Fibroblast of peridontal ligament (primary cell): ENCODE measurements around the gene CBARP.

Experiments
- DNase-seq: peaks from one replicate; pipeline ENCODE4 v3.0.0-alpha.2; 2010; ENCODE audit errors: extremely low read depth

Gene CBARP

GRCh38 chr19:1226522-1227303 is 11.1 kb downstream of the CBARP start:
- no peak for DNase-seq

DNA sequence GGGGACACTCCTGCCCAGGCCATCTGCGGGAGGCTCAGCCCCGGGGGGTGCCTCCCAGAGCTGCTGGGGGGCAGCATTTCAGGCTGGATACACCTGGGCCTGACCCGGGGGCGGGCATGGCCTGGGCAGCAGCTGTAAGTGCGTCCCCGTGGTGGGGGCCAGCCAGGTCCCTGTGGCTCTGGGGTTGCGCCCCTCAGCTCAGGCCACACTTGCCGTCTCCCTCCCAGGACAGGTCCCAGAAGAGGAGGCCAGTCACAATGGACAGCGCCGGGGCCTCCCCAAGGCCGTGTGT is 11.6 kb downstream of the CBARP start:
- DNase-seq, result no peak

DNA sequence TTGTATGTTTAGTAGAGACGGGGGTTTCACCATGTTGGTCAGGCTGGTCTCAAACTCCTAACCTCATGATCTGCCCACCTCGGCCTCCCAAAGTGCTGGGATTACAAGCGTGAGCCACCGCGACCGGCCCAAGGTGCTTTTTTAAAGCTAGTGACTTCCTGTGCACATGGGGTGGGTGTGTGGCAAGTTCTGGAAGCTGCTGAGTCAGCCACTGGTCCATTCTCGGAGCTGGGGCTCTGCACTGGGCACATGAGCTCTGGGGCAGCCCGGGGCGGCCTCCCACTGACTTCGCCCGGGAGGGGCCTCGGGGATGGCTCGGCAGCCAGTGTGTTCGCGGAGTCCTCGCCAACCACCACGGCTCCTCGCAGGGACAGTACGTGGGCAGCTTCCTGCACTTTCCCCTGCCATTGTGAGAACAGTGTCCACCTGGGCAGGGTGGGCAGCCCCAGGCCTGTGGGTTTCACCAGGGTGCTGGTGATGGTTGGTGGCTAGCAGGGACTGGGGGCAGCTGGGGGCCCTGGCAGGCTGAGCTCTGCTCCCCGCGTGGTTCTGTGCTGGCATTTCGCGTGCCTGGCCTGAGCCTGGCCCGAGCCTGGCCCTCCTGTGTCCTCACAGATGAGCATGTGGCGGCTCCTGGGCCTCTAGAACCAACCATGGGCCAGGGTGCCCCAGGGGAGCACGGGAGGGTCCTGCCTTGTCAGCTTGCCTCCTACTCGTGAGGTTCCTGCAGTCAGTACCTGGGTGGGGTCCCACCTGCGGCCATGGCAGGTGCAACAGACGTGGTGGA is 12.2 kb downstream of the CBARP start:
- no peak for DNase-seq

DNA sequence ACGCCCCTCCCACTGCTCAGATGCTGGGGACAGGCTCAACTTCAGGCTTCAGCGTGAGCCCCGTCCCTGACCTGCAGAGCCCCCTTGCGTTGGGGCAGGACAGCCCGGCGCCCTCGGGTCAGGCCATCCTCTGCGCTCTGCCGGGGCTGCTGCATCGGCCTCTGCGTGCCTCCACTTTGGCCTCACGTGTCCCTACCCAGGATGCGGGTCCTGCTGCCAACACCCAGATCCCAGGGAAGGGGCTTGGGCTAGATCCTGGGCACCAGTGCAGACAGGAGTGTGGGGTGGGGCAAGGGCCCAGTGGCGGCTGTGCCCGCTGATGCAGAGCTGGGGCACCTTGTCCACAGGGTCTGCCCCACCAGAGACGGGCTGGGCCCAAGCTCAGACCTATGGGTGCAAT is 13.0 kb downstream of the CBARP start:
- DNase-seq, result no peak

- no peak for DNase-seq
Observed at GRCh38 chr19:1224047-1224825, 13.6 kb downstream of the CBARP start.

- peak; percentile 15 for DNase-seq
Observed at GRCh38 chr19:1223018-1223855, 14.6 kb downstream of the CBARP start.

GRCh38 chr19:1222394-1222793 is 15.4 kb downstream of the CBARP start:
- no peak for DNase-seq

- DNase-seq, result no peak
Observed at GRCh38 chr19:1221904-1222255, 15.9 kb downstream of the CBARP start.

DNA sequence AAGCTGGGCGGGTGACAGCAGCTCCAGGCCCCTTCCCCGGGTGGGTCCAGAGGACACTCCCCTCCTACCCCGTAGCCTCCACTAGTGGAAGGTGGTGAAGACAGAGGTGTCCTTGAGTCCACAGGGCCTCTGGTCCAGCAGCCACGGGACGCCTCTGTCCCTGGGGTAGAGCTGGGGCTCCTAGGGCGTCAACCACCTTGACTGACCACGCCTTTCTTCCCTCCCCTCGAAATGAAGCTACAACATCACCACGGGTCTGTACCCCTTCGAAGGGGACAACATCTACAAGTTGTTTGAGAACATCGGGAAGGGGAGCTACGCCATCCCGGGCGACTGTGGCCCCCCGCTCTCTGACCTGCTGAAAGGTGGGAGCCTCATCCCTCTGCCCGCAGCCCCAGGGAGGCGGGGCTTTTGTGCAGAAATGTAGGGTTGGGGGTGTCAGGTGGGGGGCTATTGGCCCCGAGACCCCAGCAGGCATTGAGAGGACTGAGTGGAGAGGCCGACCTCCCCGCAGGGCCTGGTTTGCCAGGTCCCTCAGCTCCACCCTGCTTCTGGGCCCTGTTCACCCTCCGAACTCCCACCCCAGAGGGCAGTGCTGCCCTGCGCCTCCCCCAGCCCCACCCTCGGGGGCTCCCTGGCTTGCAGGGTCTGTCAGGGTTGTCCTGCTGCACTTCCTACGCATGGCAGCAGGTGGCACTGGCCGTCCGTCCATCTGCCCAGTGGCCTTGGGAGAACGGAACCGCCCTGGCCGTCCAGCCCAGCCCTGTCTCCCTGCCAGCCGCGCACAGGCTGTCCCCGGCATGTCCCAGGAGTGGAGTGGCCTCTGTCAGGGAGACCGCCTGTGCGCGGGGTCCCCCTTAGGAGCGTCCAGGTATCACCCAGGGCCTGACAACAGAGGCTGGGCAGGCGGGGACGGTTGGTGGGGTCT is 16.6 kb downstream of the CBARP start:
- peak; percentile 33 for DNase-seq

DNA sequence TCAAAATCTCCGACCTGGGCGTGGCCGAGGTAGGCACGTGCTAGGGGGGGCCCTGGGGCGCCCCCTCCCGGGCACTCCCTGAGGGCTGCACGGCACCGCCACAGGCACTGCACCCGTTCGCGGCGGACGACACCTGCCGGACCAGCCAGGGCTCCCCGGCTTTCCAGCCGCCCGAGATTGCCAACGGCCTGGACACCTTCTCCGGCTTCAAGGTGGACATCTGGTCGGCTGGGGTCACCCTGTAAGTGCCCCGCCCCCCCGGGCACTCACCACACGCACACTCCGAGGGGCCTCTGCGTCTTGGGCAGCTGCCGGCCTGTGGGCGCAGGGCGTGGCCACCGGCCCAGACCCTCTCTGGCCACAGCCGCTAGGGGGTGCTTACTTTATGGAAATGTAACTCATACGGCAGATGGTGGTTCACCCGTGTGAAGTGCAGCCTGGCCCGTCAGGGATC is 17.3 kb downstream of the CBARP start:
- DNase-seq, result no peak

GRCh38 chr19:1219786-1220476 is 17.9 kb downstream of the CBARP start:
- DNase-seq, result no peak

DNA sequence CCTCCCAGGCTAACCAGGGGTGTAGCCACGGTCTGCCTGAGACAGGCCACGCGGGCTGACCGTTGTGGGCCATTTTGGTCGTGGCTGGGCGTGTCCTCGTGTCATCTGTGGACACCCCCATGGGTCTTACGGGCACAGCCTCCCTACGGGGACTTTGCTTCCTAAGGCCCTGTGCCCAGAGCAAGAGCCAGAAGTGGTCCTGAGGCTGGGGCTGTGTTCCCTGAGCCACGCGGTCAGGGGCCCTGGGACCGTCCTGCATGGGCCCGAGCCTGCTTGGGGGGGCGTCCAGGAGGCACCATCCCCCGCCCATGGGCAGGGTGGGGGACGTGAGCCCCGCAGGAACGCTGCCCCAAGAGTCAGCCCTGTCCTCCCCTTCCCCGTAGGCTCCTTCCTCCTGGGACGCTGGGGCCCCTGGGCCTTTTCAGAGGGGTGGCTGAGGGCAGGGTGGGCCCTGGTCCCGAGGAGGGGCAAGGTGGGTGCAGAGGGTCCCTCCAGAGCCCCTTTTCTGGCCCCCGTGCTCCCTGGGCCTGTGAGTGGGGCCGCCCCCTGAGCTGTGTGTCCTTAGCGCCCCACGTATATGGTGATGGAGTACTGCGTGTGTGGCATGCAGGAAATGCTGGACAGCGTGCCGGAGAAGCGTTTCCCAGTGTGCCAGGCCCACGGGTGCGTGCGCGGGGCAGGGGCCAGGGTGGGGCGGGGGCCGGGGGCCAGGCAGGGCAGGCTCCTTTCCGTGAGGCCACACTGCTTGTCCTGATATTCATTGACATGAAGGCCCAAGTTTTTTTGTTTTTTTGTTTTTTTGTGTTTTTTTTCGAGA is 18.8 kb downstream of the CBARP start:
- DNase-seq, result no peak

DNA sequence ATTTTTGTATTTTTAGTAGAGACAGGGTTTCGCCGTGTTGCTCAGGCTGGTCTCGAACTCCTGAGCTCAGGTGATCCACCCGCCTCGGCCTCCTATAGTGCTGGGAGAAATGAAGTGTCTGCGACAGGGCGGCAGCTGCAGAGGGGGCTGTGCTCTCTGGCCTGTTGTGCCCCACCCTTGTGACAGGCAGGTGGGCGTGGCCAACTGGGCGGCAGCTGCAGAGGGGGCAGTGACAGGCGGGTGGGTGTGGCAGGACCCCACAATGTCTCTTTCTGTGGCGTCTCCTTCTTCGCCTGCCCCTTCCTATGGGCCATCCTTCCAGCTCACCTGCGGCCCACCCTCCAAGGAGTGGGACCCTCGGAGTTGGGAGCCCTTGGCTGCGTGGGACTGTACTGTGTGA is 20.4 kb downstream of the CBARP start:
- no peak for DNase-seq

DNA sequence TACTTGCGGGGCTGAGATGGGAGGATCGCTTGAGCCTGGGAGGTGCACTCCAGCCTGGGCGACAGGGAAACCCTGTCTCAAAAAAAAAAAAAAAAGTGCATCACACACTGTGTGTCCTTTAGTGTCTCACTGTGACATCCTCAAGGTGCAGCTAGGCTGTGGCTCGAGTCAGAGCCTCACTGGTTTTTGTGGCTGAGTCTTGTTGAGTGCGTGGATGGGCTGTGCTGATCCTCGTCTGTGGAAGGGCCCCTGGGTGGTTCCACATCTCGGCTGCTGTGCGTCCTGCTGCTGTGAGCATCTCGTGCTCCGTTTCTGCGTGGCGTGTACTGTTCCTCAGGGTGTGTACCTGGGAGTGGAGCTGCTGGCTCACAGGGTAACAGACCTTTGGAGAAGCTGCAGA is 21.0 kb downstream of the CBARP start:
- DNase-seq, result no peak

DNA sequence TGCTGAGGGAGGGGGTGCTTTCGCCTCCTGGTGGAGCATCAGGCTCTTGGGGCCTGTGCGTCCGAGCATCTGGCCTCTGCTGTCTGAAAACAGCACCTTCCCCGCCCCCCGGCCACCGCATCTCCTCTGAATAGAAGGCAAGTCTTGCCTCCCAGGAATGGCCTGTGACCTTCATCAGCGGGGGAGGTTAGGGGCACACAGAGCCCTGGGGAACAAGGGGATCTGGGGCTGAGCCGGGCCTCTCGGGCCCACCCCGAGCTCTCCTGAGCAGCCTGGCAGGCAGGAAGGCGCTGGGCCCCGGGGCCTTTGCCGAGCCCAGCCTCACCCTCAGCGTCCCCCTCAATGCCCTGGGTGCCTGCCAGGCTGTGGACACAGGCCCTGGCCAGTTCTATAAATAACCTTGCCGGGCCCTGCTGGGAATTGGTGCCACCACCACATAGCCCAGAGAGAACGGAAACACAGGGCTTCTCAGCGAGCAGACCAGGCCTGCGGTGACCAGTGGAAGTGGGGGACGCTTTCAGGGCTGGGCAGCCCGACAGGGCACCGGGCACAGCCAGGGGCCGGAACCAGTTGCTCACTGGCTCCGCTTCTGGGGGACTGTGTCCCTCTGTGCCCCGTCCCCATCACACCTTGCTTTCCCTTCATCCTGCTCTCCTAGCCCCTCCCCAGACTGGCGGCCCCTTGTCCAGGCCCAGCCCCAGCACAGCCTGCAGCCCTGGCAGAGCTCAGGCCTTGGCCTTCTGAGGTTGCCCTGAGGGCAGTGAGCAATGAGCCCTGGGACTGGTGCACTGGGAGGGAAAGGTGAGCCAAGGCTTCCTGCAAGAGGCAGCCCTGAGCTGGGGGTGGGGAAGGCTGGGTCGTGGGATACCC is 22.7 kb downstream of the CBARP start:
- DNase-seq, result no peak

DNA sequence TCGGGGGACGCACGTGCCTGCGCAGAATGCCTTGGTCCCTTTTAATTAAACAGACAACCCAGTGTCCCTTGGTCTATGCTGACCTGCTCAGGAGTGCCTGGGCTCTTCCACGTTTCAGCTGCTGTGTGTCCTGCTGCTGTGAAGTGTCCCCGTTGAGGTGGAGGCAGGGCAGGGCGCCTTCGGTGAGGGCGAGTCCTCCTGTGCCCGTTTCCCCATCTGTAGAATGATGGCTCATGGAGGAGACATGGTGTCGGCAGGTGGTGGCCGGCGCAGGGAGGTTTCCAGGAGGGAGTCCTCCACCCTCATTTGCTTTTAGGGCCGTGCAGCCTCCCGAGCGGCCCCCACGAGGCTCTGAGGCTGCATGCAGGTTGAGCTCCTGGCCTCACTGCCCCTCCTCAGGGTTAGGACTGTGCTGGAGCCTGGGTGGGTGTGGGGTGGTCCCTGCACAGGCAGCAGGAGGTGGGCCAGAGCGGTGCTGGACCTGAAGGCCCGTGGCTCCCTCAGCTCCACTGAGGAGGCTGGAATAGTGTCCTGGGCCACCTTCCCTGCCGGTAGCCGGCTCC is 23.4 kb downstream of the CBARP start:
- no peak for DNase-seq

DNA sequence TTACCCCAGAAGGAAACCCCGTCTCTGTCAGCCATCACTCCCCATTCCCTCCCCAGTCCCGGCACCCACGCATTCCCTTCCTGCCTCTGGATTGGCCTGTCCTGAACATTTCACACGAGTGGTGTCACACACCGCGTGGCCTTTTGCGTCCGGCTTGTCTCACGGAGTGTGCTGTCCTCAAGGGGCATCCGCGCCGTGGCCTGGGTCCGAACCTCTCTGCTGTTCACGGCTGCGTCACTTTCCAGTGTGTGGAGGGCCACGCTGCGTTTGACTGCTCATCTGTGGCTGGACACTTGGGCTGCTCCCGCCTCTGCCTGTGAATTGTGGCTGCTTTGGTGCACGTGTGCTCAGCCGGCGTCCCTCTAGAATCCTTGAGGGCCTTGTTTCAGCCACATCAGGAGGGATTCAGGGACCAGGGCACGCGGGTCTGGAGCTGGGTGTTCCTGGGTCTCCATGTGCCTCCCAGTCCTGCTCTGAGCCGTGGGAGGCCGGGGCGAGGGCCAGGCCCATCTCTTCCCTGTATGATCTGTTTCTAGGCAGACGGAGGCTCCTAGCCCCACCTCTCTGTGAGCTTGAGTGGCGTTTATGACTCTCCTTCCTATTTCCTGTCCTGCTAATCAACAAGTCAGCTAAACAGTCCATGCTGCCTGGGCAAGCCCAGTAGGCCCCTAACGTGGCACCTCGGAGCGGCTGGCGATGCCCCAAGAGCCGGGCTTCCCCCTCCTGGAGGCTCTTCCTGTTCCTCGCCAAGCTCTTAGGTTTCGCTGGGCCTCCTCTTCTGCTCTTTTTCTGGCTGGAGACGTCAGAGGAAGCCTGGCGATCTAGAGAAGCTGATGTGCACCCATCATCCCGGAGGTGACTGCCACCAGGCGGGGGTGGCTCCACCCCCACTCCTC is 24.2 kb downstream of the CBARP start:
- DNase-seq, result peak; percentile 47
